ENCODE results near the gene HJV. TPM values are rescaled to one million over a fixed set of nuclear protein-coding genes. Genes with fewer than 3 reads are reported as not detected.
"Not testable (repeated sequence)": the region's sequence is repeated elsewhere in the genome, so short reads cannot be mapped to it uniquely, and the experiment has no call there.

HJV gene
- total RNA-seq, 1 experiment from 2014 or later: not detected

DNA sequence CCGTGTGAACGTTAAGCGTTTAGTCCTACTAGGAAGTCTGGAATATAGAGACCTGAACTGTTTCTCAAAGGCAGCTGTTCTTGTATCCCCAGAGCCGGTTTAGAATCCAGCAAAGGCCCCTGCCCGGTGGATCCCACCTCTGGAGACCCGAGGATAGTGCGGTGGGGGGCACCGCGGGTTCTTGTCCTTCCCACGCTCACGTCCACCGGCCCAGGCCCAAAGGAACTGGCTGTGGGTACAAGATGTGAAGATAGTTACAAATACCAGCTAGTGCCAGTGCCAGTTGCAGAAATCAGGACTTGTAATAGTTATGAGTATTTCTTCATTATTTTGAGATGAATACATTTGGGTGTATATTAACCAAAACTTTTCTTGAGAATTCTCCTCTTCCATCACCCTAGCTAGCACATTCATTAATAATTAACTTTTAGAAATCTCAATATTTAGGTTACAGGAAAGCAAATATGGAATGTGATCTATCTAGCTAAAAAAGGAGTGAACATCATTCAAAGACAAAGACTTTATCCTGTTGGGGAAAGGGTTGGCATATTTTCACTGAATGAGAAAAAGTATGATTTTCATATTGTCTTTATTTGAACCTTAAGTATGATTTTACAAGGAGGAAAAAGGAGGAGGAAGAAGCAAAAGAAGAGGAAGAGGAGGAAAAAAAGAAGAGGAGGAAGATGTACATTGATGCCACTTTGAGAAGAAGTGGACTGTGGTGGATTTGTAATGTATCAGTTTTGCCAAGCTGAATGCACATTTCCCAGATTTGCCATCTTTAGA lies 28.5 kb upstream of the HJV start:
- H3K4me1 Mint-ChIP-seq: peaks cover 8 to 20% of the 10 kb centered on the region in 2 experiments
- not testable (repeated sequence) for H3K9me3 Mint-ChIP-seq; H3K36me3 Mint-ChIP-seq (ENCODE audit: insufficient read depth in 1 of 3, low read depth in 3 of 3); H3K23ac ChIP-seq (ENCODE audit: insufficient read length, low read depth, low read length); H3K9ac ChIP-seq (ENCODE audit: extremely low read depth, insufficient read length, low read length); H3K79me1 ChIP-seq (ENCODE audit: insufficient read depth, low read depth, low read length, poor library complexity, severe bottlenecking); H4K20me1 ChIP-seq (ENCODE audit: control insufficient read depth, insufficient read depth, insufficient read length); H4K91ac ChIP-seq (ENCODE audit: insufficient read length, low read depth, low read length); H3K23me2 ChIP-seq (ENCODE audit: insufficient read length, low read depth, low read length, poor library complexity, severe bottlenecking); H2AFZ ChIP-seq (ENCODE audit: low read length); H3K4me3 Mint-ChIP-seq; H2BK5ac ChIP-seq (ENCODE audit: insufficient read length, low read length); H4K8ac ChIP-seq (replicated peaks; ENCODE audit: insufficient read length, low read depth, low read length); H4K5ac ChIP-seq (ENCODE audit: insufficient read length, low read depth, low read length); H3K27me3 Mint-ChIP-seq (ENCODE audit: low read depth); H3K4me2 ChIP-seq (ENCODE audit: insufficient read depth, insufficient read length, low read length); H3K9me3 ChIP-seq (ENCODE audit: control insufficient read depth, low read depth, low read length); H3T11ph ChIP-seq (ENCODE audit: low read length); H3K4me1 ChIP-seq (ENCODE audit: insufficient read depth, low read length); H3K79me2 ChIP-seq (ENCODE audit: insufficient read depth, low read length); H2BK20ac ChIP-seq (ENCODE audit: low read depth, low read length, poor library complexity, severe bottlenecking); H3K56ac ChIP-seq (ENCODE audit: insufficient read length, low read depth, low read length); H3K27ac Mint-ChIP-seq; H3K27ac ChIP-seq (ENCODE audit: insufficient read length, low read depth, low read length); H3K27me3 ChIP-seq (ENCODE audit: insufficient read depth, low read length); H2BK120ac ChIP-seq (ENCODE audit: low read depth, low read length, poor library complexity, severe bottlenecking); H2AK5ac ChIP-seq (ENCODE audit: insufficient read length, low read length); H3K18ac ChIP-seq (ENCODE audit: insufficient read length, low read depth, low read length); H2BK15ac ChIP-seq (ENCODE audit: low read depth, low read length); H3K14ac ChIP-seq (ENCODE audit: insufficient read depth, low read length); DNase-seq; H3K4ac ChIP-seq (ENCODE audit: low read depth, low read length); H2BK12ac ChIP-seq (ENCODE audit: insufficient read length, low read depth, low read length)
- no CpG with 5 or more reads among the region's 12 CpGs for WGBS (ENCODE audit: extremely low coverage, insufficient read length, low lambda C conversion rate)

Data from H9 (cell line).